ENCODE data around the gene OR2M2. TPM values are rescaled to one million over a fixed set of nuclear protein-coding genes. Genes with fewer than 3 reads are reported as not detected.

OR2M2 gene, protein sequence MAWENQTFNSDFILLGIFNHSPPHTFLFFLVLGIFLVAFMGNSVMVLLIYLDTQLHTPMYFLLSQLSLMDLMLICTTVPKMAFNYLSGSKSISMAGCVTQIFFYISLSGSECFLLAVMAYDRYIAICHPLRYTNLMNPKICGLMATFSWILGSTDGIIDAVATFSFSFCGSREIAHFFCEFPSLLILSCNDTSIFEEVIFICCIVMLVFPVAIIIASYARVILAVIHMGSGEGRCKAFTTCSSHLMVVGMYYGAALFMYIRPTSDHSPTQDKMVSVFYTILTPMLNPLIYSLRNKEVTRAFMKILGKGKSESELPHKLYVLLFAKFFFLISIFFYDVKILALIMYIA
- not detected in 2 replicates for total RNA-seq

DNA sequence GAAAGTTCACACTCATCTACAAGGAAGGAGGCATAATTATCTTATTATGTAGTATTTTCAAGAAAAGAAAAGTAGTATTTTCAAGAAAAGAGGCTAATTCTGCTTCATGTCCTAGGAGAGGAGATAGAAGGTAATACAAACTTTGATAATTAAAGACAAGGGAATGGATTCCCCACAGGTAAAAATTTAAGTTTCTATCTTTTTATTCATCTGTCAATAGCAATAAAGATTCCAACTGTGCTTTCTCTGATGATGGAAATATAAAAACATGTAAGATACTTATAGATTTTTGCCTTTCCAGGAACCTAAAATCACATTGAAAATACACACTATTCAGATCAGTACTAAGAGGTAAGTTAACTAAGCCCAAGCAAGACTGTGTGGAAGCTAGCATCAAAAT is at the start of gene OR2M2:
Gene OR2M2, plus strand, starts transcription at position 301 of the 400 bp plus-strand sequence. CDS start 5,165 bp downstream, outside the sequence.

DNA sequence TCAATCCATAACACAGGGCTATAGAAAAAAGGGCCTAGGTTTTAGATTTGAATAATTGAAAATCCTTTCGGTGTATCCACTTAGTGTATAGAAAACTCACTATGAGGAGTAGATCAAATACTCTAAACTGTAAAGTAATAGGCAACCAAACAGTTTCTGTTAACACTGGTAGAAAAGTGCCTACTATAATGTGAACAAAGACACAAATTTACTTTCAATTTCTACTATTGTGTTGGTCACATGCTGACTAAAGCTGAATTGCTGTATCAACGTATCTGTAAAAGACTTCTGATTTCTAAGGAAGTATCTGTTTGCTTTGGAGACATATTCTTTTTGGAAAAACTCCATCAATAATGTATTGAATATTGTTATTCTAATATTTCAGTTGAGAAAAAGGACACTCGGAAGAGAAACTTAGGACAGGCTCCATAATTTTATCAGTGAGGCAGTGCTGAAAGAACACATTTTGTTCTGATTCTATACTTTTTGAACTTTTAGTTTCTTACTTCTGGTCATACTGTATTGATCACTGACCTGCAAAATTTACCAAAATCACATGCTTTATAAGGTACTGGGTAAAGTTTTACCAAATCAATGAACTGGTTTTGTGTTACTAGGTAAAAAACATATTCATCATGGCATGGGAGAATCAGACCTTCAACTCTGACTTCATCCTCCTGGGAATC is 30.0 kb upstream of the OR2M2 start, which contains the start of gene OR2M5:
Gene OR2M5, plus strand, starts transcription at position 636 of the 686 bp plus-strand sequence. Its CDS starts 0 bp downstream, at position 636.

DNA sequence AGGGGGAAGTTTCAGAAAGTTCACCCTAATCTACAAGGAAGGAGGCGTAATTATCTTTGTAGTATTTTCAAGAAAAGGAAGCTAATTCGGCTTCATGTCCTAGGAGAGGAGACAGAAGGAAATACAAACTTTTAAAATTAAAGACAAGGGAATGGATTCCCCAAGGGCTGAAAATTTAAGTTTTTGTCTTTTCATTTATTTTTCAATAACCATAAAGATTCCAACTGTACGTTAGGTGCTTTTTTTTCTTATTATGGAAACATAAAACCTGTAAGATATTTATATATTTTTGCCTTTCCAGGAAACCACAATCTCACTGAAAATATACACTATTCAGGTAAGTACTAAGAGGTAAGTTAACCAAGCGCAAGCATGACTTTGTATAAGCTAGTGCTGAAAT is 22.3 kb downstream of the OR2M2 start, which contains the start of gene OR2M3:
Gene OR2M3, plus strand, starts transcription at position 301 of the 400 bp plus-strand sequence. CDS start 5,803 bp downstream, outside the sequence.

Other genes starting within 250 kb of the OR2M2 start
- not detected in 2 replicates for gene OR2AJ1, start 249.9 kb upstream of the OR2M2 start, total RNA-seq
- gene OR2L8, start 226.0 kb upstream of the OR2M2 start, total RNA-seq = not detected in 2 replicates
- gene OR2AK2, start 209.6 kb upstream of the OR2M2 start, total RNA-seq = not detected in 2 replicates
- not detected in 2 replicates for gene OR2L5, start 161.2 kb upstream of the OR2M2 start, total RNA-seq
- gene OR2L2, start 144.8 kb upstream of the OR2M2 start, total RNA-seq = not detected in 2 replicates
- gene OR2L3, start 128.0 kb upstream of the OR2M2 start, total RNA-seq = not detected in 2 replicates
- gene OR2L13, start 79.6 kb upstream of the OR2M2 start, total RNA-seq = not detected in 2 replicates
- not detected in 2 replicates for gene OR2M5, start 29.7 kb upstream of the OR2M2 start, total RNA-seq
- gene OR2M3, start 22.4 kb downstream of the OR2M2 start, total RNA-seq = not detected in 2 replicates
- not detected in 2 replicates for gene OR2M4, start 56.6 kb downstream of the OR2M2 start, total RNA-seq
- not detected in 2 replicates for gene OR2T33, start 103.2 kb downstream of the OR2M2 start, total RNA-seq
- not detected in 2 replicates for gene OR2T12, start 128.6 kb downstream of the OR2M2 start, total RNA-seq
- not detected in 2 replicates for gene OR2M7, start 149.7 kb downstream of the OR2M2 start, total RNA-seq
- not detected in 2 replicates for gene OR14C36, start 174.0 kb downstream of the OR2M2 start, total RNA-seq
- gene OR2T4, start 186.8 kb downstream of the OR2M2 start, total RNA-seq = not detected in 2 replicates
- not detected in 2 replicates for gene OR2T6, start 200.9 kb downstream of the OR2M2 start, total RNA-seq
- gene OR2T1, start 228.2 kb downstream of the OR2M2 start, total RNA-seq = not detected in 2 replicates

All from myometrial cell (primary cell).